Lower lobe of right lung (tissue), 2 donors: Measurements from ENCODE around the gene SCIN. TPM values are rescaled to one million over a fixed set of nuclear protein-coding genes. Genes with fewer than 3 reads are reported as not detected.
"Not testable (repeated sequence)": the region's sequence is repeated elsewhere in the genome, so short reads cannot be mapped to it uniquely, and the experiment has no call there.

ENCODE experiments used
- ATAC-seq, 2 donors: fragments of 200-7000 bp; cut with Tn5 transposase; one replicate each; pipeline ENCODE4 v1.9.1; 2020 to 2022; ENCODE audit warnings: mild to moderate bottlenecking in 2 of 2, moderate library complexity in 2 of 2
- DNase-seq: peaks from one replicate; pipeline ENCODE4 v3.0.0-alpha.2; 2020
- H3K27ac ChIP-seq: fragments of 200-600 bp; one replicate; pipeline ENCODE4 v1.8.0; 2022
- H3K27me3 ChIP-seq: fragments of 200-600 bp; one replicate; pipeline ENCODE4 v1.8.0; 2022; ENCODE audit warnings: low read depth
- H3K36me3 ChIP-seq: fragments of 200-600 bp; one replicate; pipeline ENCODE4 v1.8.0; 2022; ENCODE audit warnings: mild to moderate bottlenecking
- H3K4me1 ChIP-seq: fragments of 200-600 bp; one replicate; pipeline ENCODE4 v1.8.0; 2022
- H3K4me3 ChIP-seq: fragments of 200-600 bp; one replicate; pipeline ENCODE4 v1.8.0; 2022; ENCODE audit warnings: mild to moderate bottlenecking
- H3K9me3 ChIP-seq: fragments of 200-600 bp; one replicate; pipeline ENCODE4 v1.8.0; 2022
- CTCF ChIP-seq: fragments of 200-600 bp; IDR thresholded peaks from one replicate; pipeline ENCODE4 v1.8.0; 2022; ENCODE audit warnings: antibody characterized with exemption, mild to moderate bottlenecking
- intact Hi-C: fragments of 100-400 bp; cut with DNase I; formaldehyde crosslinking; loops from one replicate; pipeline ENCODE4 v1.11.0; 2022
- total RNA-seq: library from RNA; stranded (reverse); fragmentation: NEBNext Ultra II Directional; extraction: Animal tissue kit (Norgen Biotek cat#: 25700); gene quantifications from one replicate; pipeline ENCODE4 v1.2.1, GENCODE V29; 2021
- donor health status: DM: no; HTN: yes; CAD: no; lungs with severe emphysema.

The SCIN gene
- total RNA-seq, 1 donor from 2014 or later: 21.1 TPM

DNA sequence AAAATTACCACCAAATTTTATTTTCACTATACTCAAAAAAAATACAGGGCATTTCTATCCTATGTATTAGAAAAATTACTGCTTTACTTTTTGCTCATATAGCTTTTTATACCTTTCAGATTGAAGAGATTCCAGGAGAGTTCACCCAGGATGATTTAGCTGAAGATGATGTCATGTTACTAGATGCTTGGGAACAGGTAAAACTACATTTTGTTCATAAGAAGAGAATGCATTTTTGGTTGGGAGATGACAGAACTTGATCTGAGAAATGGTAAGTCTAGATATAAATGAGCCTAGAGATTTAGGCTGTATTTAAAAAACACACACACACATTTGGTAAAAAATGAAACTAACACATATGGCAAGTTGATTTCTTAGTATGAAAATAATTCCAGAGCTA, 78.8 kb downstream of the SCIN start:
- intact Hi-C loops: no loop called here
- Histone ChIP-seq H3K9me3 (no peaks in the 10 kb centered on the region), H3K27me3 (no peaks in the 10 kb centered on the region), H3K4me3 (no peak overlapping the region), H3K27ac (no peak overlapping the region), H3K4me1 (no peaks in the 10 kb centered on the region), H3K36me3 (no peaks in the 10 kb centered on the region)
- TF ChIP-seq CTCF: no peak
- DNase-seq (no peak), ATAC-seq (no peak)

DNA sequence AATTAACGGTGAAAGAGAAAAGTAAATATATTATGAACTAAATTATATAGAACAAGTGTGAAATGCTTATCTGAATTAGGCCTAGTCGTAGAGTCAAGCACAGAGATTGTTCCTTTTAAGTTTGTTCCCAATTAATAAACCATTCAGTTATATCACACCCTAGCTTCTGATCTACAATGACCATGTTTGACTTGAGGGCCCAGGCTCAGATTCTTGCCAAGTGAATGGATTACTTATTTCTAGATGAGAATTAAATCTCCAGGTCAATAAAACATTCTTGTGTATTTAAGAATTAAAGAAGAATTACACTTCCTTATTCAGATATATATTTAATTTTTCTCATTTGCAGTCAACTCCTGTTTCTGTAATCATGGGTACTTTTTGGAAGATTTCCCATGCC, 79.6 kb downstream of the SCIN start:
- TF ChIP-seq CTCF: no peak
- no peak overlapping the region for H3K4me3 ChIP-seq
- H3K4me1 ChIP-seq: no peaks in the 10 kb centered on the region
- no peak overlapping the region for H3K27ac ChIP-seq
- intact Hi-C loops: no loop called here
- no peaks in the 10 kb centered on the region for H3K27me3 ChIP-seq
- DNase-seq (no peak), ATAC-seq (no peak)
- H3K36me3 ChIP-seq: no peaks in the 10 kb centered on the region
- no peaks in the 10 kb centered on the region for H3K9me3 ChIP-seq

DNA sequence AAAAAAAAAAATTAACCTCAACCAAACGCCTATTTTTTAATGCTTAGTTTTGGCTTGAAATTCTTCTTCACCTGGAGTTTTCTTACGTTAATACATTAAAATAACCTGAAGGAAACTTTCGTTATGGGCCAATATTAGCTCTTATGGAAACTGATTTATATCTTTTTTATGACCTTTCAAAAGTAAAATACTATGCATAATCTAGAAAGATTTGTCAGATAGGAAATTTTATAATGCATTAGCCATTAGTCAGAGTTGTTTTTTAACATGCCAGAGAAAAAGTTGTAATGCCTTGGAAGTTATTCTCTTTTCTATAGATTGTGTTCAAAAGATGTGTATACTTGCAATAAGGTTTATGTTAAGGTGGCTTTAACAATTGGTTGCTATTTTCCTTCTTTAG, 82.6 kb downstream of the SCIN start:
- no peak for TF ChIP-seq CTCF
- Histone ChIP-seq H3K4me1 (no peaks in the 10 kb centered on the region), H3K4me3 (no peak overlapping the region), H3K27ac (no peak overlapping the region), H3K9me3 (no peaks in the 10 kb centered on the region), H3K27me3 (no peaks in the 10 kb centered on the region), H3K36me3 (no peaks in the 10 kb centered on the region)
- ATAC-seq: no peak
- intact Hi-C loops: no loop called here
- no peak for DNase-seq

DNA sequence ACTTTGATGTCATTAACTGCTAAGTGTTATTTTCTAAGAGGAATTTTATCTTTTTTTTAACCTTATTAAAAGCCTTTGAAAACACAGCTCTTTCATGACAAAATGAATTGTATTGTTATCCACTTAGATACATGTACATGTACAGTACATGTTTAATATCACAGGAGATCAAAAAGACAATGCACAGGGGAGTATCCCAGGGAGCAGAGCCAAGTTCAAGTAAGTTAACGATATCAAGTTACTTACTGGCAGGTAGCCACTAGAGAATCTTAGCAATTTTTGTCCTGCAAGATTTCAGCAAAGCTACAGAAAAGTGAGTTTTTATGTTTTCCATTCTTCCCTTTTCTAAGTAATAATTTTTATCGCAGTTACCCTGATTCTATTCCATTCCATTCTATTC, 83.0 kb downstream of the SCIN start:
- no peaks in the 10 kb centered on the region for H3K9me3 ChIP-seq
- no peak overlapping the region for H3K4me3 ChIP-seq
- no peaks in the 10 kb centered on the region for H3K36me3 ChIP-seq
- no peak overlapping the region for H3K27ac ChIP-seq
- H3K27me3 ChIP-seq: no peaks in the 10 kb centered on the region
- ATAC-seq (no peak), DNase-seq (no peak)
- H3K4me1 ChIP-seq: no peaks in the 10 kb centered on the region
- no peak for TF ChIP-seq CTCF
- intact Hi-C loops: no loop called here

- intact Hi-C loops: no loop called here
- Histone ChIP-seq H3K9me3 (no peaks in the 10 kb centered on the region), H3K36me3 (no peaks in the 10 kb centered on the region), H3K27me3 (no peaks in the 10 kb centered on the region), H3K27ac (no peak overlapping the region), H3K4me1 (no peaks in the 10 kb centered on the region), H3K4me3 (no peak overlapping the region)
- ATAC-seq: no peak
- TF ChIP-seq CTCF: no peak
- DNase-seq: no peak
Observed at GRCh38 chr7:12655161-12655560, 84.6 kb downstream of the SCIN start.

- H3K4me1 ChIP-seq, DNase-seq, H3K9me3 ChIP-seq, H3K27ac ChIP-seq, H3K4me3 ChIP-seq, H3K27me3 ChIP-seq, ATAC-seq, H3K36me3 ChIP-seq, intact Hi-C loops: not testable (repeated sequence)
Observed at GRCh38 chr7:12660423-12660822, 89.9 kb downstream of the SCIN start.

- H3K27me3 ChIP-seq, H3K4me3 ChIP-seq, H3K9me3 ChIP-seq, ATAC-seq, DNase-seq, H3K36me3 ChIP-seq, H3K4me1 ChIP-seq, H3K27ac ChIP-seq, intact Hi-C loops: not testable (repeated sequence)
Observed at GRCh38 chr7:12660986-12661385, 90.5 kb downstream of the SCIN start.
